GM18507 (cell line): ENCODE results near the gene PHYHIPL.

Source experiments
- DNase-seq: peaks from one replicate; pipeline ENCODE4 v3.0.0; 2011; ENCODE audit warnings: low read depth; ENCODE audit not compliant: insufficient read length; ENCODE audit errors: extremely low spot score
- FAIRE-seq: peaks from 2 replicates; lab custom pipeline; 2011; peaks lifted over from hg19 to GRCh38; lab: Jason Lieb, UNC

The PHYHIPL gene

DNA sequence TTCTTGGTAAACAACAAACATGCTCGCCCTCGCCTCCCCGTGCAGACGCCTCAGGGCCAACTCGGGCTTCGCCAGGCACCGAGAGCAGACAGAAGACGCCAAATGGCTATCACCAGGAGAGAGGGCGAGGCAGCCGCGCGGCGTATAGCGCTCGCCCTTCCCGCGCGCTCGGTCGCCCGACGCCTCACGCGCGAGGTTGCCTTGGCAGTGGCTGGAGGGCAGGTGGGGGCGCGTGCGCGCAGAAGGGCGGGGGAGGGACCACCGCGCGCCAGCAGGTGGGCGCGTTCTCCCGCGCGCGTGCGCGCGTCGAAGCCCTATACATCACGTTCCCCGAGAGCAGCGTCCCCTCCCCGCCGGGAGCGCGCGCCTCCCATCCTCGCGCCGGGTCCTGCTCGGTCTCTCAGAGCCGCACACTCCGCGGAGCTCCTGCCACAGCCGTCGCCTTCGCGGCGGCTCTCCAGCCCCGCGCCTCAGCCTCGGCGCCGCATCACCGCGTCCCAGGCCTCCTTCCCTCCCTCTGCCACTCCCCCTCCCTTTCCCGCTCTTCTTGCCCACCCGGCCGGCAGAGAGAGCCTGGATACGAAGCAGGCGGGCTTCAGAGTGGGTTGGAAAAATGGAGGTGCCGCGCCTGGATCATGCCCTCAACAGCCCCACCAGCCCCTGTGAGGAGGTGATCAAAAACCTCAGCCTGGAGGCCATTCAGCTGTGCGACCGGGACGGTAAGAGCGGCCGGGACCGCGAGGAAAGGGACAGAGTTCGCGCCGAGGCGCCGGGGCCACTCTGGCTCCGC, at the start of gene PHYHIPL:
TSS of gene PHYHIPL (plus strand) at position 403 of the 790 bp plus-strand sequence. CDS start at position 614, 211 bp downstream.
- FAIRE-seq (no peak), DNase-seq (no peak)

- DNase-seq (no peak), FAIRE-seq (no peak)
Observed at GRCh38 chr10:59126991-59127390, 49.5 kb upstream of the PHYHIPL start.

GRCh38 chr10:59127991-59128390, 48.5 kb upstream of the PHYHIPL start:
- FAIRE-seq (no peak), DNase-seq (no peak)

DNA sequence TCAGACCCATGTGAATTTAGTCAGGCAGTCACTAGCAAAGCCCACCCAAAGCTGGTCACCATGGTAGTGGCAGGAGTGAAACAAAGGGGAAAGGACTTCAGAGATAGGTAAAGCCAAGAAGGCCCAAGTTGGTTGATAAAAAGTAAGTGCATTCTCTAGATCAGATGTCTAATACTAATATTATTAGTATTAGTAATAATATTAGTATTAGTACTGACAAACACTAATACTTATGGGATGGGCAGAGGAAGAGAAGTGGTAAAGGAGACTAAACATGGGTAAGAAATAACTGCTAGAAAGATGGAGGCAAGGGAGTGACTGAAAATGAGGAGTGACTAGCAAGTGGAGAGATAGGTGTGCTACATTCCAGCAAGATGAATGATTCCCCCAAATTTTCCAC, 46.6 kb upstream of the PHYHIPL start:
- DNase-seq (no peak), FAIRE-seq (no peak)

DNA sequence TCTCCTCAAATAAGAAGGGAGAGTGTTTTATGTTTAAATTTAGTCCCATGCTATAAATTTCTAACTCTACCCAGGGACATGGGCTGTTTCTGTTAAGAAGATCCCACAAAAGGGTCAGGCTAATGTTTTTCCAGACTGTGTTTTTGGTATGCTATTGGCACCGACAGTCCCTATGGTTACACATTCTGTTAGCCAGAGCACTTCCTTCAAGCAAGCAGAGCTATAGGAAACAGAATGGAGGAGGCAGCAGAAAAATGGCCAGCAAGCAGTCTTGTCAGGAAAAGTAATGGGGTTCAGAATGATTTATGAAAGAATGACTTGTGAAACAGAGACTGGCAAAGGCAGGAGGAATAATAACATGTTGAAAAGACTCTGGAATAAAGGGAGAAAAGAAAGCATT, 44.8 kb upstream of the PHYHIPL start:
- FAIRE-seq (no peak), DNase-seq (no peak)

DNA sequence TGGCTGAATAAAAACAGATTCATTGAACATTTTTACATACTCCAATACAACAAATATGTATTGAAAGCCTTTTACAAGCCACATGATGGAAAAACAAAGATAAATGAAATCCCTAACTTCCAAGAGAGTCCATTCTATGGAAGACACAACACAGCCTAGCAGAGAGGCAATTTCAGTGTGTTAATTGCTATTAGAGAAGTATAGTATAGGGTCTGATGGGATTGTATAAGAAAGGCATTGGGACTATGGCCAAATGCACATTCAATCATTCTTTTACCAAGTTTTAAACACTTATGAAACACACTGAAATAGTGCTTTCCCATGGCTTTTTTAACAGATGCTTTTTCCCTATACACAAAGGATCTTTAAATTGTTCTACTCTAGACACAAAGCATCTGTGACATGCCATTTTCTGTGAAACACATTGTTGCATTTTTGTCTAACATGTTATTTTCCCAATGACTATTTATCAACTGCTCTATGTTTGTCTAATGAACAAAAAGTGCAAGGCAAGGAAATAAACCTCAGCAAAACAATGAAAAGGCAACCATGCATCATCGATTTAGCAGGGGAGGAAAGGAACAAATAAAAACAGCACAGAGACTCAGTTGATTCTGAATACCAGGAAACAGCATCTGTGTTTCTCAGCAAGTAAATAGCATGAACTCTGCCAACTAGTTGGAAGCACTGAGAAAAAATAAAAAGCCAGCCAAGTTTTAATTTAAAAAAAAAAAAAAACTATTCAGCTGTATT, 42.4 kb upstream of the PHYHIPL start:
- FAIRE-seq (no peak), DNase-seq (no peak)

GRCh38 chr10:59134785-59135184, 41.7 kb upstream of the PHYHIPL start:
- no peak for DNase-seq
- FAIRE-seq = no peak

DNA sequence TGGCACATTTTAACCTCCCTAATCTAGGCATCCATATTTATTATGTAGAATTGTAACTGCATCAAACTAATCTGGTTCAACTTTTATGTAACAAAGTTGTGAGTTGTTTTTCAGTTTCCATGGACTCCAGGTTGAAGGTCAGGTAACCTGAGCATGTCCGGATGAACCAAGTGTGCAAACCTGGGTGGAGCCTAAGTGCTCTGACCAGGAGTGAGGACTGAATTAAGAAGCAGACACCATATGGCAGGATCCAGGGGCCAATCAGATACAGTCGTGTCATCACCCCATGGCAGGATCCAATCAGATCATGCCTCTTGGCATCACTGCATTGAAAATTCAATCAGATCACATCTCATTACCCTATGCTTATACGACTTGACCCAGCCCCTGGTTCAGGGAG, 41.2 kb upstream of the PHYHIPL start:
- no peak for FAIRE-seq
- DNase-seq = no peak

GRCh38 chr10:59138052-59138451, 38.4 kb upstream of the PHYHIPL start:
- no peak for DNase-seq
- FAIRE-seq = no peak

DNA sequence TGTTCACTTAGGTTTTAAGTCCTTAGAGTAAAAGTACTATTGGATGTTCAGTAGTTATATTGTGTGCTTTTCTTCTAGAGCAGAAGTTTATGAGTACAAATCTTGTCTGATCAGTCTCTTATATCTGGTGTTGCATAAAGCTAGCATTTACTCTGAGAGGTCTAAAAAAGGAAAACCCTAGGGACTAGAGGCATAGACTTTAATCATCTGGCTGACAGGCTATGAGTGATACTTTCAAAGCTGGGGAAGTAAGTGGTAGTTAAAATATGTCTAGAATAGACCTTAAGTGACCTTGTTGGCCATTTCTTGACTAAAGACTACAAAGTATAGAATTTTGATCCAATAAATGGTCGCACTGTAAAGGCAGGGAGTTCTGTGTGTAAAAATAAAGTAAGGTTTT, 32.9 kb upstream of the PHYHIPL start:
- DNase-seq = no peak
- FAIRE-seq = no peak

DNA sequence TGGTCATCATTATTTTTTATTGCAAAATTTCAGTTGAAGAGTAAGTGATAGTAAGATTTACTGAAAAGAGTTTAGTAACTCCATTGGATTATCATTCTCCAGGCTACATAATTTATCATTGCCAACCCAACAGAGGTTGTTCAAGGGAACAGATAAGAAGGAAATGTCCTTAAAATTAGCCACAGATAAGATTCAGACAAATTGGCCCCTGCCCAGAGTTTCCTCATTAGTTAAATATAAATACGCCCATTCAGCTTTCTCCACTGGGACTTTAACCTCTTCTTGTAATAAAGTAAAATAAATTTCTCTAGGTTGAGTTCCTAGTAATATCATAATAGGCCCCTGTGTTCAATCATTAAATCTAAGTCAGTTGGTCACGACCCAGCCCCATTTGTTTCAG, 27.7 kb upstream of the PHYHIPL start:
- FAIRE-seq = no peak
- DNase-seq = no peak

DNA sequence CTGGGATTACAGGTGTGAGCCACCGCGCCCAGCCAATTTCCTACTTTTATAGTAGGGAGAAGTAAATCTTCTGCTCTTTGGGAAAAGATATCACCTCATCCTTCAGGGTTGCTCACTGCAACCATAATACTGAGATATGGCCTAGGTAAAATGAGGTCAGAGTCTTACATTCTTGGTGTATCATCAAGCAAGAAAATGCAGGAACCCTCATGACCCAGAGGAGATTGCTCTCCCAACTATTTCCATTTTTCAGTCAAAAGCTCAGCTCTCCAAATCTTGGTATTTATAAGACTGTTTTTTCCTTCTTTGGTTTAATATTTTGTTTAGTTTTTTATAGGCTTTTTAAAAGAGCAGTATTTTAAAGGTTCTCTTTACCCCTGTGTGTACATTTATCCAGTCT, 20.9 kb upstream of the PHYHIPL start:
- no peak for FAIRE-seq

GRCh38 chr10:59167512-59167911, 8.9 kb upstream of the PHYHIPL start:
- FAIRE-seq (no peak), DNase-seq (no peak)

More for the DNA sequence above, 20.9 kb upstream of the PHYHIPL start:
- no peak for DNase-seq

- DNase-seq = no peak
- FAIRE-seq = no peak
Observed at GRCh38 chr10:59172567-59172966, 3.9 kb upstream of the PHYHIPL start.

DNA sequence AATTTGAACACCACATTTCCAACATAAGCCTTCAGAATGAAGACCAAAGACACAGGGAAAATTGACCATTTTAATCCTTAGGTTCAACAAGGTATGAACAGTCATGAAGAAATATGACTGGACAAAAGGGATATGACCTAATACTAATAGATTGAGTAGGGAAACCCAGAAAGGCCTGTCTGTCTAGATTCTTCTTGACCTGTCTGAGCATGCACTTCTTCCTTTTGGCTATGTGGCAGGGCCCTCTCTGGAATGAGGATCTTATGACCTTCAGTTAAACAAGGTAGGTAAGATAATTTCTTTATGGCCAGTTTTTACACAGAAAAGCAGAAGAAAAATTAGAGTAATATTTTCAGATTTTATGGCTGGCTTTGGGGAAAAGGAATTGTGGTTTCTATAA, 3.0 kb upstream of the PHYHIPL start:
- DNase-seq (no peak), FAIRE-seq (no peak)

GRCh38 chr10:59175538-59176240, 754 bp upstream of the PHYHIPL start:
- DNase-seq (no peak), FAIRE-seq (no peak)

- no peak for FAIRE-seq
- no peak for DNase-seq
Observed at GRCh38 chr10:59177031-59177797, 771 bp downstream of the PHYHIPL start.

DNA sequence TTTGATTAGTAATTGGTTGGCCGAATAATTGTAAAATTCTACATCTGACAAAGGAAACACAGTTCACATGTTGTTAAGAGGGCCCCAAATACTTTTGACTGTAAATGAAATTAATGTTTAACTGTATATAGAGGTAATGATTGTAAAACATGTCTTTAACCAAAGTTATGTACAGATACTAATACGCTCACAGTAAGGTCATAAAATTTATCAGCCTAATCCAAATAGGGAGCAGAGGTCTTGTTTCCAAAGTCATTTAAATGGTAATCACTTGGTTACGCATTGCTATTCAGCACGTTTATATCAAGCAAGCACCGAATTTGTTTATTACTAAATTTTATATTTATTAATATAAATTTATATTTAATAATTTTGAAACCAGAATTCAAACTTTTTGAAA, 1.4 kb downstream of the PHYHIPL start:
- no peak for DNase-seq
- no peak for FAIRE-seq

DNA sequence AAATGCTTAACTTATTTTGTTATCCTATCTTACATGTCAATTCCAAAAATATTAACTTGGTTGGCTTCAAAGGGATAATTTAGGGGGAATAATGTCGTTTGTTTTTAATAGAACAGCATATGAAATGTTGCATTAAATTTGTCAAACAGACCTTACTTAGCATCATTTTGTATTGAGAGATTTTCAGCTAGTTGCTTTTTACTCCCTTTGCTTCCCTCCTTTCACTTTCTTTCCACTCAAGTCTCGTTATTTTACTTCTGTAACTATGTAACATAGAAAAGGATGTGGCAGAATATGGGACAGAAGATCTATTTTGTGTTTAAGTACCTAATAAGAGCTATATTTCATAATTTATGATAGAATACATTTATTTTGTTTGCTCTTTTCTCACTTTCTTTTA, 2.6 kb downstream of the PHYHIPL start:
- FAIRE-seq (no peak), DNase-seq (no peak)
